Measurements from ENCODE around the gene XAF1. TPM values are rescaled to one million over a fixed set of nuclear protein-coding genes. Genes with fewer than 3 reads are reported as not detected.
A peak's percentile ranks its signal among the peaks of the same experiment; 100 is the strongest.

The XAF1 gene
- total and polyA plus RNA-seq, 2 experiments from 2014 or later: not detected

DNA sequence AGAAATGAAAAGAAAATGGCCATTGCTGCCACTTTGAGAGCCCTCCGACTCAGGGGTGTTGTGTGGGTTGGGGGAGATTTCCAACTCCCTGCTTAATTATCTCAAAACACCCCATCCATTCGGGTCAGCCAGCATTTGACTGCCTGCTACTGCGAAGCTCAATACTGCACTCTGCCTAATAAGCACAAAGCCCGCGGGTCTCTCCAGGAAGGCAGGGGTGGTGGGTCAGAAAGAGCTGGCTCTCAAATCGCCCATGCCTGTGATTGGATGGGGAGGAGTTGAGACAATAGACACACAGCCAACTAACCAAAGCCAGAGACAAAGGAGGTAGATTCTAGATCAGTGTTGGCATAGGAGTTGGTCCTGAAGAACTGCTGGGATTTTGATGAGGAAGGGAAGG is 2.3 kb upstream of the XAF1 start (continued):
- TF ChIP-seq, protein P1, sequence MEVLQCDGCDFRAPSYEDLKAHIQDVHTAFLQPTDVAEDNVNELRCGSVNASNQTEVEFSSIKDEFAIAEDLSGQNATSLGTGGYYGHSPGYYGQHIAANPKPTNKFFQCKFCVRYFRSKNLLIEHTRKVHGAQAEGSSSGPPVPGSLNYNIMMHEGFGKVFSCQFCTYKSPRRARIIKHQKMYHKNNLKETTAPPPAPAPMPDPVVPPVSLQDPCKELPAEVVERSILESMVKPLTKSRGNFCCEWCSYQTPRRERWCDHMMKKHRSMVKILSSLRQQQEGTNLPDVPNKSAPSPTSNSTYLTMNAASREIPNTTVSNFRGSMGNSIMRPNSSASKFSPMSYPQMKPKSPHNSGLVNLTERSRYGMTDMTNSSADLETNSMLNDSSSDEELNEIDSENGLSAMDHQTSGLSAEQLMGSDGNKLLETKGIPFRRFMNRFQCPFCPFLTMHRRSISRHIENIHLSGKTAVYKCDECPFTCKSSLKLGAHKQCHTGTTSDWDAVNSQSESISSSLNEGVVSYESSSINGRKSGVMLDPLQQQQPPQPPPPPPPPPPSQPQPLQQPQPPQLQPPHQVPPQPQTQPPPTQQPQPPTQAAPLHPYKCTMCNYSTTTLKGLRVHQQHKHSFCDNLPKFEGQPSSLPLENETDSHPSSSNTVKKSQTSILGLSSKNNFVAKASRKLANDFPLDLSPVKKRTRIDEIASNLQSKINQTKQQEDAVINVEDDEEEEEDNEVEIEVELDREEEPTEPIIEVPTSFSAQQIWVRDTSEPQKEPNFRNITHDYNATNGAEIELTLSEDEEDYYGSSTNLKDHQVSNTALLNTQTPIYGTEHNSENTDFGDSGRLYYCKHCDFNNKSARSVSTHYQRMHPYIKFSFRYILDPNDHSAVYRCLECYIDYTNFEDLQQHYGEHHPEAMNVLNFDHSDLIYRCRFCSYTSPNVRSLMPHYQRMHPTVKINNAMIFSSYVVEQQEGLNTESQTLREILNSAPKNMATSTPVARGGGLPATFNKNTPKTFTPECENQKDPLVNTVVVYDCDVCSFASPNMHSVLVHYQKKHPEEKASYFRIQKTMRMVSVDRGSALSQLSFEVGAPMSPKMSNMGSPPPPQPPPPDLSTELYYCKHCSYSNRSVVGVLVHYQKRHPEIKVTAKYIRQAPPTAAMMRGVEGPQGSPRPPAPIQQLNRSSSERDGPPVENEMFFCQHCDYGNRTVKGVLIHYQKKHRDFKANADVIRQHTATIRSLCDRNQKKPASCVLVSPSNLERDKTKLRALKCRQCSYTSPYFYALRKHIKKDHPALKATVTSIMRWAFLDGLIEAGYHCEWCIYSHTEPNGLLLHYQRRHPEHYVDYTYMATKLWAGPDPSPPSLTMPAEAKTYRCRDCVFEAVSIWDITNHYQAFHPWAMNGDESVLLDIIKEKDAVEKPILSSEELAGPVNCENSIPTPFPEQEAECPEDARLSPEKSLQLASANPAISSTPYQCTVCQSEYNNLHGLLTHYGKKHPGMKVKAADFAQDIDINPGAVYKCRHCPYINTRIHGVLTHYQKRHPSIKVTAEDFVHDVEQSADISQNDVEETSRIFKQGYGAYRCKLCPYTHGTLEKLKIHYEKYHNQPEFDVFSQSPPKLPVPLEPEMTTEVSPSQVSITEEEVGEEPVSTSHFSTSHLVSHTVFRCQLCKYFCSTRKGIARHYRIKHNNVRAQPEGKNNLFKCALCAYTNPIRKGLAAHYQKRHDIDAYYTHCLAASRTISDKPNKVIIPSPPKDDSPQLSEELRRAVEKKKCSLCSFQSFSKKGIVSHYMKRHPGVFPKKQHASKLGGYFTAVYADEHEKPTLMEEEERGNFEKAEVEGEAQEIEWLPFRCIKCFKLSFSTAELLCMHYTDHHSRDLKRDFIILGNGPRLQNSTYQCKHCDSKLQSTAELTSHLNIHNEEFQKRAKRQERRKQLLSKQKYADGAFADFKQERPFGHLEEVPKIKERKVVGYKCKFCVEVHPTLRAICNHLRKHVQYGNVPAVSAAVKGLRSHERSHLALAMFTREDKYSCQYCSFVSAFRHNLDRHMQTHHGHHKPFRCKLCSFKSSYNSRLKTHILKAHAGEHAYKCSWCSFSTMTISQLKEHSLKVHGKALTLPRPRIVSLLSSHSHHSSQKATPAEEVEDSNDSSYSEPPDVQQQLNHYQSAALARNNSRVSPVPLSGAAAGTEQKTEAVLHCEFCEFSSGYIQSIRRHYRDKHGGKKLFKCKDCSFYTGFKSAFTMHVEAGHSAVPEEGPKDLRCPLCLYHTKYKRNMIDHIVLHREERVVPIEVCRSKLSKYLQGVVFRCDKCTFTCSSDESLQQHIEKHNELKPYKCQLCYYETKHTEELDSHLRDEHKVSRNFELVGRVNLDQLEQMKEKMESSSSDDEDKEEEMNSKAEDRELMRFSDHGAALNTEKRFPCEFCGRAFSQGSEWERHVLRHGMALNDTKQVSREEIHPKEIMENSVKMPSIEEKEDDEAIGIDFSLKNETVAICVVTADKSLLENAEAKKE (CRISPR knock-in tag; IDR thresholded peaks at IDR 0.05): no peak
- no peak for TF ChIP-seq ETS1 (IDR thresholded peaks at IDR 0.05)
- TF ChIP-seq, protein P2, sequence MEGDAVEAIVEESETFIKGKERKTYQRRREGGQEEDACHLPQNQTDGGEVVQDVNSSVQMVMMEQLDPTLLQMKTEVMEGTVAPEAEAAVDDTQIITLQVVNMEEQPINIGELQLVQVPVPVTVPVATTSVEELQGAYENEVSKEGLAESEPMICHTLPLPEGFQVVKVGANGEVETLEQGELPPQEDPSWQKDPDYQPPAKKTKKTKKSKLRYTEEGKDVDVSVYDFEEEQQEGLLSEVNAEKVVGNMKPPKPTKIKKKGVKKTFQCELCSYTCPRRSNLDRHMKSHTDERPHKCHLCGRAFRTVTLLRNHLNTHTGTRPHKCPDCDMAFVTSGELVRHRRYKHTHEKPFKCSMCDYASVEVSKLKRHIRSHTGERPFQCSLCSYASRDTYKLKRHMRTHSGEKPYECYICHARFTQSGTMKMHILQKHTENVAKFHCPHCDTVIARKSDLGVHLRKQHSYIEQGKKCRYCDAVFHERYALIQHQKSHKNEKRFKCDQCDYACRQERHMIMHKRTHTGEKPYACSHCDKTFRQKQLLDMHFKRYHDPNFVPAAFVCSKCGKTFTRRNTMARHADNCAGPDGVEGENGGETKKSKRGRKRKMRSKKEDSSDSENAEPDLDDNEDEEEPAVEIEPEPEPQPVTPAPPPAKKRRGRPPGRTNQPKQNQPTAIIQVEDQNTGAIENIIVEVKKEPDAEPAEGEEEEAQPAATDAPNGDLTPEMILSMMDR (conservative IDR thresholded peaks at IDR 0.05; ENCODE audit: low read depth in 2 of 2): no peak

- Mint-ChIP-seq H3K27me3 (ENCODE audit: insufficient read depth, low read depth, poor library complexity) (peaks cover 15% of the 10 kb centered on the region), H3K4me1 (peaks cover 30% of the 10 kb centered on the region), H3K4me3 (no peak overlapping the region), H3K36me3 (ENCODE audit: low read depth) (no peaks in the 10 kb centered on the region), H3K27ac (no peak overlapping the region), H3K9me3 (peaks cover 1% of the 10 kb centered on the region; the same call in 2 of the 3 replicates)
- ATAC-seq: no peak
- H3F3A ChIP-seq (replicated peaks; ENCODE audit: low read depth): no peaks in the 10 kb centered on the region
- H3K4me3 ChIP-seq: no peak overlapping the region
- 0 out of 2 replicates have a peak, but pooled peaks cover 6% of the 10 kb centered on the region for H3K9me2 ChIP-seq (ENCODE audit: insufficient read depth)
- H3K4me2 ChIP-seq: no peak overlapping the region
- H3K27me3 ChIP-seq (ENCODE audit: insufficient read depth): no peaks in the 10 kb centered on the region
- H3K36me3 ChIP-seq (ENCODE audit: insufficient read depth): no peaks in the 10 kb centered on the region
- no peaks in the 10 kb centered on the region for H4K20me1 ChIP-seq (replicated peaks; ENCODE audit: insufficient read depth)
- H2AFZ ChIP-seq: peak overlapping the region; percentile 74; the same call in 1 of the 2 replicates
- DNase-seq (ENCODE audit: low spot score): no peak
- H3K4me1 ChIP-seq (ENCODE audit: insufficient read depth): peaks cover 22% of the 10 kb centered on the region
- H3K27ac ChIP-seq (ENCODE audit: low read depth): no peak overlapping the region
- H3K79me2 ChIP-seq (replicated peaks; ENCODE audit: insufficient read depth): no peaks in the 10 kb centered on the region
- TF ChIP-seq EZH2 (IDR thresholded peaks at IDR 0.05; ENCODE audit: low read depth, unreplicated experiment) (no peak), NANOG (IDR thresholded peaks at IDR 0.05; ENCODE audit: borderline replicate concordance) (no peak), ETS1 (IDR thresholded peaks at IDR 0.05) (no peak), ZNF114 (CRISPR knock-in tag; IDR thresholded peaks at IDR 0.05) (no peak), ZNF331 (CRISPR knock-in tag; IDR thresholded peaks at IDR 0.05; ENCODE audit: low read depth) (no peak), CREB1 (CRISPR knock-in tag; IDR thresholded peaks at IDR 0.05; ENCODE audit: low read depth) (no peak), EZH2phosphoT487 (IDR thresholded peaks at IDR 0.05; ENCODE audit: unreplicated experiment) (no peak), STAT1 (IDR thresholded peaks at IDR 0.05; ENCODE audit: unreplicated experiment) (no peak)
- TF ChIP-seq, protein P2 (conservative IDR thresholded peaks at IDR 0.05; ENCODE audit: low read depth in 2 of 2): no peak
Observed at GRCh38 chr17:6755281-6755680, 565 bp upstream of the XAF1 start.
